CD14-positive monocyte (primary cell): ENCODE results near the gene ADAD2. TPM values are rescaled to one million over a fixed set of nuclear protein-coding genes. Genes with fewer than 3 reads are reported as not detected.

Experiments used
- DNase-seq, 3 donors: peaks; one replicate each; pipeline ENCODE4 v3.0.0-alpha.2; 2011 to 2022
- H2AFZ ChIP-seq: 2 replicates; pipeline ENCODE4 v1.6.0; 2012; ENCODE audit warnings: mild to moderate bottlenecking, low read depth, low read length, inconsistent platforms; ENCODE audit not compliant: insufficient read depth, poor library complexity, severe bottlenecking
- H3K27ac ChIP-seq, 2 donors: 1 replicate in 1 of 2; 2 replicates in 1 of 2; pipeline ENCODE4 v1.5.1; 2012 to 2013; ENCODE audit warnings: low read length in 2 of 2, control low read depth in 1 of 2, inconsistent platforms in 1 of 2, low read depth in 1 of 2, mild to moderate bottlenecking in 1 of 2
- H3K27me3 ChIP-seq, 2 donors: one replicate each; pipeline versions ENCODE4 v1.6.0 to v1.6.1; 2011 to 2013; ENCODE audit warnings: low read length in 2 of 2; ENCODE audit not compliant: control insufficient read depth in 2 of 2, insufficient read depth in 2 of 2
- H3K36me3 ChIP-seq, 2 donors: replicated peaks in 1 of 2; 1 replicate in 1 of 2; 2 replicates in 1 of 2; pipeline versions ENCODE4 v1.5.1 to v1.6.1; 2012 to 2013; ENCODE audit warnings: low read length in 2 of 2, control low read depth in 1 of 2, inconsistent platforms in 1 of 2, mild to moderate bottlenecking in 1 of 2; ENCODE audit not compliant: insufficient read depth in 2 of 2, control insufficient read depth in 1 of 2
- H3K4me1 ChIP-seq, 2 donors: 1 replicate in 1 of 2; 2 replicates in 1 of 2; pipeline versions ENCODE4 v1.5.1 to v1.6.1; 2012 to 2013; ENCODE audit warnings: low read length in 2 of 2, control low read depth in 1 of 2, inconsistent platforms in 1 of 2, mild to moderate bottlenecking in 1 of 2, moderate library complexity in 1 of 2; ENCODE audit not compliant: insufficient read depth in 2 of 2, control insufficient read depth in 1 of 2
- H3K4me2 ChIP-seq: replicated peaks from 2 replicates; pipeline ENCODE3; 2012; ENCODE audit warnings: low read length, moderate library complexity, mild to moderate bottlenecking; ENCODE audit not compliant: poor library complexity, severe bottlenecking; ENCODE audit errors: extremely low read depth
- H3K4me3 ChIP-seq, 3 experiments: fragments of 200-600 bp in 1 of 3; sonication (generic) in 1 of 3; replicated peaks in 1 of 3; 1 replicate in 2 of 3; 2 replicates in 1 of 3; pipeline ENCODE4 v1.5.1; 2011 to 2013; ENCODE audit warnings: low read length in 3 of 3, mild to moderate bottlenecking in 3 of 3, control low read depth in 2 of 3, low read depth in 2 of 3, inconsistent platforms in 1 of 3, moderate library complexity in 1 of 3
- H3K79me2 ChIP-seq: 2 replicates; pipeline ENCODE4 v1.6.0; 2012; ENCODE audit warnings: mild to moderate bottlenecking, control low read depth, inconsistent platforms, low read length, moderate library complexity; ENCODE audit not compliant: insufficient read depth
- H3K9ac ChIP-seq: 2 replicates; pipeline ENCODE4 v1.6.0; 2017; ENCODE audit warnings: low read length, mild to moderate bottlenecking; ENCODE audit not compliant: insufficient read depth, poor library complexity, severe bottlenecking
- H3K9me3 ChIP-seq, 2 donors: replicated peaks in 1 of 2; 1 replicate in 1 of 2; 2 replicates in 1 of 2; pipeline versions ENCODE4 v1.5.1 to v1.6.1; 2012 to 2013; ENCODE audit warnings: low read length in 2 of 2, control low read depth in 1 of 2; ENCODE audit not compliant: control insufficient read depth in 1 of 2, insufficient read depth in 1 of 2
- H4K20me1 ChIP-seq: 2 replicates; pipeline ENCODE4 v1.6.0; 2012; ENCODE audit warnings: mild to moderate bottlenecking, low read length, control low read depth, moderate library complexity; ENCODE audit not compliant: insufficient read depth
- H3K27ac Mint-ChIP-seq, 7 donors: one replicate each; pipeline ENCODE4 v1.8.0; 2020; ENCODE audit warnings: mild to moderate bottlenecking in 7 of 7, mixed read lengths in 7 of 7, moderate library complexity in 6 of 7, inconsistent platforms in 2 of 7
- H3K27me3 Mint-ChIP-seq, 3 donors: one replicate each; pipeline ENCODE4 v1.8.0; 2021 to 2022; ENCODE audit warnings: low read depth in 3 of 3, mild to moderate bottlenecking in 3 of 3, mixed read lengths in 3 of 3, moderate library complexity in 3 of 3, inconsistent platforms in 1 of 3
- H3K36me3 Mint-ChIP-seq, 2 donors: one replicate each; pipeline ENCODE4 v1.8.0; 2020; ENCODE audit warnings: mixed read lengths in 2 of 2, inconsistent platforms in 1 of 2, mild to moderate bottlenecking in 1 of 2
- H3K4me1 Mint-ChIP-seq: one replicate; pipeline ENCODE4 v1.8.0; 2020; ENCODE audit warnings: mild to moderate bottlenecking, mixed read lengths
- H3K4me3 Mint-ChIP-seq, 2 donors: one replicate each; pipeline ENCODE4 v1.8.0; 2020; ENCODE audit warnings: mild to moderate bottlenecking in 2 of 2, mixed read lengths in 2 of 2, moderate library complexity in 1 of 2
- H3K9me3 Mint-ChIP-seq, 7 donors: one replicate each; pipeline ENCODE4 v1.8.0; 2020 to 2022; ENCODE audit warnings: mixed read lengths in 7 of 7, mild to moderate bottlenecking in 6 of 7, moderate library complexity in 6 of 7, inconsistent platforms in 2 of 7
- WGBS: methylation state at CpG from one replicate; pipeline ENCODE4 v1.1.5; 2013; ENCODE audit warnings: missing lambda C conversion rate; ENCODE audit not compliant: insufficient coverage; 5-methylcytosine and 5-hydroxymethylcytosine counted together
- intact Hi-C, 2 donors: fragments of 100-400 bp; cut with micrococcal nuclease; formaldehyde crosslinking; loops; one replicate each; pipeline versions ENCODE4 v1.15.0 to v1.15.1; 2023
- polyA plus RNA-seq, 3 donors: library from polyadenylated mRNA; depleted of rRNA in 1 of 3; unstranded in 2 of 3; stranded (reverse) in 1 of 3; fragments of 300-500 nt in 2 of 3; fragments of >200 nt in 1 of 3; fragmentation: Illumina TruSeq in 2 of 3; gene quantifications; 1 replicate in 2 of 3; 2 replicates in 1 of 3; pipeline ENCODE4 v1.2.3, GENCODE V29; 2012 to 2021
- TF ChIP-seq, protein P1 (sequence below): fragments of 200-600 bp; IDR thresholded peaks from one replicate; pipeline ENCODE4 v1.8.0; 2022; ENCODE audit warnings: antibody characterized with exemption, mild to moderate bottlenecking

The ADAD2 gene
- polyA plus RNA-seq, 3 donors, result not detected

DNA sequence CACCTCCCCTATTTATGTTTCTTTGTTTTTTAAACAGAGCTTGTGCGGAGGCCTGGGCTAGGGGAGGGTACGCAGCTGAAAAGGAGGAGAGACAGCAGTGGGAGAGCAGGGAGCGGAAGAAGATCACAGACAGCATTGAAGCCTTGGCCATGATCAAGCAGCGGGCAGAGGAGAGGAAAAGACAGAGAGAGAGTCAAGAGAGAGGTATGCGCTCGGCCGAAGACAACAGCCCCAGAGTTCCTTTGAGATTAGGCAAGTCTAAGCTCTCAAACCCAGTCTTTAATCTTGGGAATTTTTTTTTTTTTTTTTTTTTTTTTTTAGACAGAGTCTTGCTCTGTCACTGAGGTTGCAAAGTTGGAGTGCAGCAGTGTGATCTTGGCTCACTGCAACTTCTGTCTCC lies 25.2 kb upstream of the ADAD2 start:
- Histone ChIP-seq H3K79me2 (no peaks in the 10 kb centered on the region), H2AFZ (no peak overlapping the region), H3K9ac (no peak overlapping the region), H3K4me3 (no peak overlapping the region), H3K27me3 (peaks cover 2 to 12% of the 10 kb centered on the region in 2 donors), H4K20me1 (no peaks in the 10 kb centered on the region), H3K4me1 (no peaks in the 10 kb centered on the region), H3K4me2 (no peak overlapping the region), H3K27ac (no peak overlapping the region), H3K36me3 (no peaks in the 10 kb centered on the region), H3K9me3 (no peaks in the 10 kb centered on the region)
- intact Hi-C loops, result no loop called here
- H3K4me3 Mint-ChIP-seq, result peak overlapping the region in 1 of 2 donors; percentile 61
- TF ChIP-seq, protein P1, sequence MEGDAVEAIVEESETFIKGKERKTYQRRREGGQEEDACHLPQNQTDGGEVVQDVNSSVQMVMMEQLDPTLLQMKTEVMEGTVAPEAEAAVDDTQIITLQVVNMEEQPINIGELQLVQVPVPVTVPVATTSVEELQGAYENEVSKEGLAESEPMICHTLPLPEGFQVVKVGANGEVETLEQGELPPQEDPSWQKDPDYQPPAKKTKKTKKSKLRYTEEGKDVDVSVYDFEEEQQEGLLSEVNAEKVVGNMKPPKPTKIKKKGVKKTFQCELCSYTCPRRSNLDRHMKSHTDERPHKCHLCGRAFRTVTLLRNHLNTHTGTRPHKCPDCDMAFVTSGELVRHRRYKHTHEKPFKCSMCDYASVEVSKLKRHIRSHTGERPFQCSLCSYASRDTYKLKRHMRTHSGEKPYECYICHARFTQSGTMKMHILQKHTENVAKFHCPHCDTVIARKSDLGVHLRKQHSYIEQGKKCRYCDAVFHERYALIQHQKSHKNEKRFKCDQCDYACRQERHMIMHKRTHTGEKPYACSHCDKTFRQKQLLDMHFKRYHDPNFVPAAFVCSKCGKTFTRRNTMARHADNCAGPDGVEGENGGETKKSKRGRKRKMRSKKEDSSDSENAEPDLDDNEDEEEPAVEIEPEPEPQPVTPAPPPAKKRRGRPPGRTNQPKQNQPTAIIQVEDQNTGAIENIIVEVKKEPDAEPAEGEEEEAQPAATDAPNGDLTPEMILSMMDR, result no peak
- no peaks in the 10 kb centered on the region for H3K36me3 Mint-ChIP-seq
- DNase-seq, result no peak
- H3K9me3 Mint-ChIP-seq, result no peaks in the 10 kb centered on the region
- H3K4me1 Mint-ChIP-seq, result no peaks in the 10 kb centered on the region
- WGBS, result 90% methylated on average over 3 of the region's 7 CpGs
- H3K27me3 Mint-ChIP-seq, result peaks cover 21 to 41% (median 32%) of the 10 kb centered on the region in 3 donors
- no peak overlapping the region for H3K27ac Mint-ChIP-seq

DNA sequence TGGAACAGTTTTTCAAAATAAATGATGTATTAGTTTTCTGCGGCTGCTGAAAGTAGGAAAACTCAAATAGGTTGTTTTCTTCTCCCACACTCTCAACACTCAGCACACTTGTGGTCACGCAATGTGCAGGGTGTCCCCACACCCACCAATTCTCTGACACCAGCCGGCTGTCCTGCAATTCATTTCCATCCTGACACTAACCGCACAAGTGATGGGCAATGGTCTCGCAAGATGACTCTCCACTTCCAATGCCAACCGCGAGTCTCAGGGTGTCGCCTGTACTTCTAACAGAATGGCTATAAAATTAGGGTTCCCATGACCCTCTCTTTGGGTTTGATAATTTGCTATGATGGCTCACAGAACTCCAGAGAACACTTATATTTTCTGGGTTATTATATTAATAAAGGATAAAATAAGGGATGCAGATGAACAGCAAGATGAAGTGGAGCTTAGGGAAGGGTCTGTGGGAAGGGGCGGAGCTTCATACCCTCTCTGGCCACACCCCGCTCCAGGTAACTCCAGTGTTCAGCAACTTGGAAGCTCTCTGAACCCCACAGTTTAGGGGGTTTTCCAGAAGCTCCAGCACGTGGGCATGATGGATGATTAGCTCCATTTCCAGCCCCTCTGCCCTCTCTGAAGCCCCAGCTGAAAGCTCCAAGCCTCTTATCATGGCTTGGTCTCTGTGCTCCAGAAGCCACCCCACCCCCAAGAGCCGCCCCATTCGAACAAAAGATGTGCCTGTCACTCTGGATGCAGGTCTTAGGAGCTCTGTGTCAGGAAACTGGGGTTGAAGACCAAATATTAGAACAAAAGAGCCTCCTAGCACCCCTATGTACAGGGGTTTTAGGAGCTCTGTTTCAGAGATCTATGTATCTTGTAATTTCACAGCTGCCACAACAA lies 23.9 kb upstream of the ADAD2 start:
- H3K79me2 ChIP-seq, result no peaks in the 10 kb centered on the region
- Mint-ChIP-seq H3K4me1 (no peaks in the 10 kb centered on the region), H3K4me3 (no peak overlapping the region), H3K36me3 (no peaks in the 10 kb centered on the region), H3K27me3 (peaks cover 11 to 33% (median 30%) of the 10 kb centered on the region in 3 donors), H3K27ac (no peak overlapping the region), H3K9me3 (peaks cover 0 to 3% (median 0%) of the 10 kb centered on the region in 7 donors)
- H3K27me3 ChIP-seq, result peaks cover 2 to 12% of the 10 kb centered on the region in 2 donors
- no peaks in the 10 kb centered on the region for H3K4me1 ChIP-seq
- no peaks in the 10 kb centered on the region for H3K36me3 ChIP-seq
- no peaks in the 10 kb centered on the region for H4K20me1 ChIP-seq
- no peak overlapping the region for H2AFZ ChIP-seq
- DNase-seq, result no peak
- no peak overlapping the region for H3K9ac ChIP-seq
- TF ChIP-seq, protein P1, result no peak
- 65% methylated on average over 4 of the region's 13 CpGs for WGBS
- no peak overlapping the region for H3K4me3 ChIP-seq
- H3K9me3 ChIP-seq, result no peaks in the 10 kb centered on the region
- intact Hi-C loops, result no loop called here
- H3K27ac ChIP-seq, result no peak overlapping the region
- no peak overlapping the region for H3K4me2 ChIP-seq
